Endothelial cell of umbilical vein (primary cell): ENCODE results near the gene MCC. TPM values are rescaled to one million over a fixed set of nuclear protein-coding genes. Genes with fewer than 3 reads are reported as not detected.

ENCODE experiments used
- BruUV-seq: library from RNA; stranded (reverse); fragments of 400-500 nt; replicated peaks from 2 replicates; lab custom pipeline; 2021; lab: Mats Ljungman, UMichigan
- CTCF ChIA-PET: fragments of 300-600, 350-600 bp; sonication (Branson Sonifier 250); formaldehyde crosslinking; loops from one replicate; lab custom pipeline; 2021; ENCODE audit warnings: antibody characterized with exemption, inconsistent platforms; lab: Charles Lee
- POLR2A ChIA-PET: fragments of 300-600, 350-600 bp; sonication (Branson Sonifier 250); formaldehyde crosslinking; loops from one replicate; lab custom pipeline; 2021; ENCODE audit warnings: antibody characterized with exemption, inconsistent platforms; lab: Charles Lee
- DNase-seq: peaks from one replicate; pipeline ENCODE4 v3.0.0-alpha.2; 2011; ENCODE audit warnings: low read depth, low spot score
- FAIRE-seq: peaks from 2 replicates; lab custom pipeline; 2011; peaks lifted over from hg19 to GRCh38; lab: Jason Lieb, UNC
- H2AFZ ChIP-seq: 2 replicates; pipeline ENCODE4 v1.6.0; 2012; ENCODE audit warnings: low read depth, low read length, control low read depth, inconsistent platforms
- H3K27ac ChIP-seq: 2 replicates; pipeline ENCODE4 v1.5.1; 2011; ENCODE audit warnings: low read depth, mild to moderate bottlenecking, control low read depth, low read length, moderate library complexity; ENCODE audit not compliant: insufficient read depth
- H3K27me3 ChIP-seq, 2 experiments: 2 replicates each; pipeline versions ENCODE4 v1.6.0 to v1.6.1; 2011; ENCODE audit warnings: low read length in 2 of 2, mixed read lengths in 1 of 2; ENCODE audit not compliant: control insufficient read depth in 2 of 2, insufficient read depth in 2 of 2
- H3K36me3 ChIP-seq, 2 experiments: 2 replicates in 1 of 2; 3 replicates in 1 of 2; pipeline ENCODE4 v1.5.1; 2011; ENCODE audit warnings: low read length in 2 of 2, mild to moderate bottlenecking in 1 of 2, moderate library complexity in 1 of 2; ENCODE audit not compliant: control insufficient read depth in 2 of 2, insufficient read depth in 2 of 2; ENCODE audit errors: extremely low read depth in 1 of 2
- H3K4me1 ChIP-seq: 3 replicates; pipeline ENCODE4 v1.5.1; 2011; ENCODE audit warnings: mild to moderate bottlenecking, low read length; ENCODE audit not compliant: control insufficient read depth, insufficient read depth; ENCODE audit errors: extremely low read depth
- H3K4me2 ChIP-seq: 2 replicates; pipeline ENCODE4 v1.6.1; 2011; ENCODE audit warnings: low read length, control low read depth, mixed read lengths; ENCODE audit not compliant: insufficient read depth
- H3K4me3 ChIP-seq, 3 experiments: fragments of 200-600 bp in 1 of 3; sonication (generic), shearing (Covaris generic) in 1 of 3; replicated peaks in 1 of 3; 2 replicates each; pipeline ENCODE4 v1.5.1; 2011 to 2016; ENCODE audit warnings: control low read depth in 3 of 3, low read length in 3 of 3, mild to moderate bottlenecking in 2 of 3, inconsistent platforms in 1 of 3, low read depth in 1 of 3, moderate library complexity in 1 of 3; ENCODE audit not compliant: insufficient read depth in 1 of 3
- H3K79me2 ChIP-seq: 2 replicates; pipeline ENCODE4 v1.6.0; 2012; ENCODE audit warnings: low read length, inconsistent platforms; ENCODE audit not compliant: control insufficient read depth, insufficient read depth
- H3K9ac ChIP-seq: replicated peaks from 2 replicates; pipeline ENCODE3; 2011; ENCODE audit warnings: low read length, control low read depth; ENCODE audit not compliant: insufficient read depth; ENCODE audit errors: extremely low read depth
- H3K9me1 ChIP-seq: replicated peaks from 3 replicates; pipeline ENCODE4 v1.6.0; 2011; ENCODE audit warnings: mild to moderate bottlenecking, low read length; ENCODE audit not compliant: control insufficient read depth, insufficient read depth; ENCODE audit errors: extremely low read depth
- H3K9me3 ChIP-seq: replicated peaks from 2 replicates; pipeline ENCODE4 v1.5.1; 2012; ENCODE audit warnings: low read length, inconsistent platforms; ENCODE audit not compliant: control insufficient read depth, insufficient read depth
- H4K20me1 ChIP-seq: replicated peaks from 2 replicates; pipeline ENCODE3; 2011; ENCODE audit warnings: mild to moderate bottlenecking, low read length; ENCODE audit not compliant: control insufficient read depth, insufficient read depth; ENCODE audit errors: extremely low read depth
- EZH2 ChIP-seq: IDR thresholded peaks from 2 replicates; pipeline ENCODE4 v1.6.1; 2012; ENCODE audit warnings: borderline replicate concordance, low read depth, mild to moderate bottlenecking, moderate library complexity, low read length, inconsistent platforms; ENCODE audit not compliant: severe bottlenecking
- FOS ChIP-seq: IDR thresholded peaks from 2 replicates; pipeline ENCODE4 v1.6.1; 2011; ENCODE audit warnings: mild to moderate bottlenecking, low read length, moderate library complexity, borderline replicate concordance; ENCODE audit not compliant: insufficient read depth
- GATA2 ChIP-seq: IDR thresholded peaks from 2 replicates; pipeline ENCODE4 v1.7.0; 2011; ENCODE audit warnings: low read depth, mild to moderate bottlenecking, moderate library complexity, mixed read lengths, low read length; ENCODE audit not compliant: insufficient read length, insufficient read depth
- JUN ChIP-seq: IDR thresholded peaks from 2 replicates; pipeline ENCODE4 v1.6.1; 2011; ENCODE audit warnings: borderline replicate concordance, low read depth; ENCODE audit not compliant: insufficient read length, insufficient read depth
- MAX ChIP-seq: IDR thresholded peaks from 2 replicates; pipeline ENCODE4 v1.6.1; 2011; ENCODE audit not compliant: insufficient read depth, insufficient read length
- MYC ChIP-seq: IDR thresholded peaks from one replicate; pipeline ENCODE4 v1.6.1; 2011; ENCODE audit warnings: mild to moderate bottlenecking, low read depth, low read length
- POLR2A ChIP-seq: IDR thresholded peaks from 2 replicates; pipeline ENCODE4 v1.6.1; 2012; ENCODE audit warnings: low read depth, mild to moderate bottlenecking, control low read depth, low read length
- POLR2AphosphoS5 ChIP-seq: IDR thresholded peaks from 2 replicates; pipeline ENCODE4 v1.6.1; 2012; ENCODE audit warnings: low read depth, mild to moderate bottlenecking, control low read depth, low read length, moderate library complexity; ENCODE audit not compliant: insufficient read depth
- dilution Hi-C: fragments of 300-500 bp; cut with MboI; formaldehyde crosslinking; loops from one replicate; pipeline ENCODE4 v1.15.0; 2019; ENCODE audit warnings: low sequenced_read_pairs; ENCODE audit not compliant: extremely low pct_ligation_motif_present
- intact Hi-C: fragments of 100-400 bp; cut with micrococcal nuclease; formaldehyde crosslinking; loops from one replicate; pipeline ENCODE4 v1.10.0; 2022
- polyA plus RNA-seq, 4 experiments: library from polyadenylated mRNA; depleted of rRNA in 3 of 4; stranded (reverse) in 3 of 4; unstranded in 1 of 4; fragments of >200 nt; gene quantifications; 2 replicates each; pipeline versions ENCODE4 v1.2.1 to v1.2.3, GENCODE V29; 2011 to 2012; ENCODE audit warnings: missing spikeins in 1 of 4
- total RNA-seq: library from RNA; stranded (reverse); gene quantifications from 2 replicates; pipeline ENCODE4 v1.2.3, GENCODE V29; 2021
- TF ChIP-seq, protein P1 (sequence below), 2 donors: IDR thresholded peaks; 1 replicate in 1 of 2; 2 replicates in 1 of 2; pipeline ENCODE4 v1.5.1; 2011; ENCODE audit warnings: low read length in 2 of 2, mild to moderate bottlenecking in 2 of 2, moderate library complexity in 2 of 2, control low read depth in 1 of 2, inconsistent platforms in 1 of 2, low read depth in 1 of 2; ENCODE audit not compliant: insufficient read depth in 1 of 2; ENCODE audit errors: extremely low read depth in 1 of 2

Gene MCC
- total and polyA plus RNA-seq, 2 donors (not counting 3 experiments of a cell fraction or from before 2014, with no cell fraction given): 6.9 to 27.5 TPM

DNA sequence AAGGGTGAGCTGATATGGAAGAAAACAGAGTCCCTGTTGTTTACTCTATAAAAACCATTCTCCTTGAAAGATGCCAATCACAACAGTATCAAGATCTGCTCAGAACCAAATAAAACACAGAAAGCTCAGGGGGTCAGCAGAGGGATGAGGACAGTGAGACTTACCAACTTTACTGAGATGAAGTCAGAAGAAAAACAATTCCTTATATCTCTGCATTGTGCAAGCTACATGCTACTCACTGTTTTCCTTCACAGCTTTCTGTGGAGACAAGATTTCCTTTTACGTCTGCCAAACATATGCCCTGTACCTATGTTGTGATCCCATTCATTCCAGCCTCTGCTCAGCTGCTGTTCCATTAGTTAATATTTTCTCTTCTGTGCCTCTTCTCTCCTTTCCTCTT, 239.0 kb downstream of the MCC start:
- FAIRE-seq (no peak), DNase-seq (peak; percentile 87)
- no peaks in the 10 kb centered on the region for H3K36me3 ChIP-seq
- dilution Hi-C loops: no loop called here
- peaks cover 4% of the 10 kb centered on the region for H3K79me2 ChIP-seq
- H3K9me3 ChIP-seq: no peaks in the 10 kb centered on the region
- CTCF ChIA-PET: interaction anchor here (0.6 to 1.4 kb wide), 2 partner anchors 11 to 20 kb away, joined by 3 read pairs; no protein-coding TSS in a partner anchor
- H3K27me3 ChIP-seq: no peaks in the 10 kb centered on the region
- intact Hi-C loops: no loop called here
- peaks cover 34% of the 10 kb centered on the region for H3K4me1 ChIP-seq
- no peaks in the 10 kb centered on the region for H3K9me1 ChIP-seq
- POLR2A ChIA-PET: no interaction called here
- no peak overlapping the region for H2AFZ ChIP-seq
- H4K20me1 ChIP-seq: no peaks in the 10 kb centered on the region
- no peak overlapping the region for H3K9ac ChIP-seq
- BruUV-seq: no TSS peak
- peak overlapping the region; percentile 68 for H3K27ac ChIP-seq
- H3K4me2 ChIP-seq: no peak overlapping the region
- H3K4me3 ChIP-seq: no peak overlapping the region
- TF ChIP-seq EZH2 (no peak), POLR2AphosphoS5 (no peak), POLR2A (no peak), GATA2 (no peak), MYC (no peak), MAX (no peak), FOS (no peak), JUN (no peak)
- TF ChIP-seq, protein P1, sequence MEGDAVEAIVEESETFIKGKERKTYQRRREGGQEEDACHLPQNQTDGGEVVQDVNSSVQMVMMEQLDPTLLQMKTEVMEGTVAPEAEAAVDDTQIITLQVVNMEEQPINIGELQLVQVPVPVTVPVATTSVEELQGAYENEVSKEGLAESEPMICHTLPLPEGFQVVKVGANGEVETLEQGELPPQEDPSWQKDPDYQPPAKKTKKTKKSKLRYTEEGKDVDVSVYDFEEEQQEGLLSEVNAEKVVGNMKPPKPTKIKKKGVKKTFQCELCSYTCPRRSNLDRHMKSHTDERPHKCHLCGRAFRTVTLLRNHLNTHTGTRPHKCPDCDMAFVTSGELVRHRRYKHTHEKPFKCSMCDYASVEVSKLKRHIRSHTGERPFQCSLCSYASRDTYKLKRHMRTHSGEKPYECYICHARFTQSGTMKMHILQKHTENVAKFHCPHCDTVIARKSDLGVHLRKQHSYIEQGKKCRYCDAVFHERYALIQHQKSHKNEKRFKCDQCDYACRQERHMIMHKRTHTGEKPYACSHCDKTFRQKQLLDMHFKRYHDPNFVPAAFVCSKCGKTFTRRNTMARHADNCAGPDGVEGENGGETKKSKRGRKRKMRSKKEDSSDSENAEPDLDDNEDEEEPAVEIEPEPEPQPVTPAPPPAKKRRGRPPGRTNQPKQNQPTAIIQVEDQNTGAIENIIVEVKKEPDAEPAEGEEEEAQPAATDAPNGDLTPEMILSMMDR (IDR thresholded peaks at IDR 0.05; ENCODE audit: extremely low read depth in 1 of 2, insufficient read depth in 1 of 2, low read depth in 1 of 2, low read length in 2 of 2): no peak
